WERI-Rb-1 (cell line): ENCODE results near the gene STXBP6.
"Not testable (repeated sequence)": the region's sequence is repeated elsewhere in the genome, so short reads cannot be mapped to it uniquely, and the experiment has no call there.

ENCODE experiments used
- DNase-seq: peaks from one replicate; pipeline ENCODE4 v3.0.0-alpha.2; 2020
- H3K27ac ChIP-seq: fragments of 250-450 bp; sonication (Bioruptor Pico); 2 replicates; pipeline ENCODE4 v1.5.1; 2020; ENCODE audit warnings: mild to moderate bottlenecking, moderate library complexity
- H3K27me3 ChIP-seq: fragments of 250-450 bp; sonication (Bioruptor Pico); 2 replicates; pipeline ENCODE4 v1.5.1; 2021; ENCODE audit warnings: mild to moderate bottlenecking, low read depth, moderate library complexity; ENCODE audit not compliant: insufficient read depth, severe bottlenecking
- H3K36me3 ChIP-seq: fragments of 250-450 bp; sonication (Bioruptor Pico); 2 replicates; pipeline ENCODE4 v1.5.1; 2020; ENCODE audit warnings: mild to moderate bottlenecking, moderate library complexity
- H3K4me3 ChIP-seq: 2 replicates; pipeline ENCODE4 v1.5.1; 2011; ENCODE audit warnings: low read depth, mild to moderate bottlenecking, control low read depth, low read length
- H3K9me3 ChIP-seq: fragments of 250-450 bp; sonication (Bioruptor Pico); 2 replicates; pipeline ENCODE4 v1.5.1; 2021; ENCODE audit warnings: mild to moderate bottlenecking, moderate library complexity; ENCODE audit not compliant: severe bottlenecking
- CTCF ChIP-seq: IDR thresholded peaks from 2 replicates; pipeline ENCODE4 v1.5.1; 2011; ENCODE audit warnings: low read depth, mild to moderate bottlenecking, control low read depth, inconsistent platforms, low read length

The STXBP6 gene

GRCh38 chr14:24784981-24785380 lies 265.0 kb downstream of the STXBP6 start:
- no peak overlapping the region for H3K4me3 ChIP-seq
- H3K36me3 ChIP-seq = no peaks in the 10 kb centered on the region
- H3K27ac ChIP-seq = no peak overlapping the region
- no peak for TF ChIP-seq CTCF
- H3K9me3 ChIP-seq = no peaks in the 10 kb centered on the region
- no peak for DNase-seq
- peaks cover 56% of the 10 kb centered on the region for H3K27me3 ChIP-seq

- H3K36me3 ChIP-seq = no peaks in the 10 kb centered on the region
- H3K4me3 ChIP-seq = no peak overlapping the region
- H3K9me3 ChIP-seq = no peaks in the 10 kb centered on the region
- H3K27me3 ChIP-seq = peaks cover 54% of the 10 kb centered on the region
- no peak for DNase-seq
- no peak for TF ChIP-seq CTCF
- no peak overlapping the region for H3K27ac ChIP-seq
Observed at GRCh38 chr14:24783791-24784190, 266.2 kb downstream of the STXBP6 start.

GRCh38 chr14:24780281-24780680 lies 269.7 kb downstream of the STXBP6 start:
- no peak overlapping the region for H3K4me3 ChIP-seq

GRCh38 chr14:24777678-24778077 lies 272.3 kb downstream of the STXBP6 start:
- Histone ChIP-seq H3K27ac (no peak overlapping the region), H3K4me3 (no peak overlapping the region), H3K27me3 (peaks cover 53% of the 10 kb centered on the region), H3K9me3 (no peaks in the 10 kb centered on the region), H3K36me3 (no peaks in the 10 kb centered on the region)
- DNase-seq = no peak
- TF ChIP-seq CTCF = no peak

More at GRCh38 chr14:24780281-24780680, 269.7 kb downstream of the STXBP6 start:
- peaks cover 57% of the 10 kb centered on the region for H3K27me3 ChIP-seq
- no peaks in the 10 kb centered on the region for H3K9me3 ChIP-seq
- no peak overlapping the region for H3K27ac ChIP-seq
- no peak for TF ChIP-seq CTCF
- H3K36me3 ChIP-seq = no peaks in the 10 kb centered on the region
- DNase-seq = no peak

GRCh38 chr14:24775950-24776349 lies 274.0 kb downstream of the STXBP6 start:
- Histone ChIP-seq H3K36me3 (no peaks in the 10 kb centered on the region), H3K9me3 (no peaks in the 10 kb centered on the region), H3K4me3 (no peak overlapping the region), H3K27ac (no peak overlapping the region), H3K27me3 (peaks cover 48% of the 10 kb centered on the region)
- TF ChIP-seq CTCF = no peak
- no peak for DNase-seq

GRCh38 chr14:24774187-24774915 lies 275.6 kb downstream of the STXBP6 start:
- no peak for TF ChIP-seq CTCF
- no peak overlapping the region for H3K27ac ChIP-seq
- no peaks in the 10 kb centered on the region for H3K36me3 ChIP-seq
- peaks cover 35% of the 10 kb centered on the region for H3K27me3 ChIP-seq
- no peak overlapping the region for H3K4me3 ChIP-seq
- no peaks in the 10 kb centered on the region for H3K9me3 ChIP-seq
- no peak for DNase-seq

GRCh38 chr14:24773564-24773963 lies 276.4 kb downstream of the STXBP6 start:
- DNase-seq, H3K9me3 ChIP-seq, H3K27ac ChIP-seq, H3K36me3 ChIP-seq, H3K4me3 ChIP-seq: not testable (repeated sequence)
- H3K27me3 ChIP-seq = peaks cover 31% of the 10 kb centered on the region
